Measurements from ENCODE around the gene PTCHD4.

- TF ChIP-seq, protein P1, sequence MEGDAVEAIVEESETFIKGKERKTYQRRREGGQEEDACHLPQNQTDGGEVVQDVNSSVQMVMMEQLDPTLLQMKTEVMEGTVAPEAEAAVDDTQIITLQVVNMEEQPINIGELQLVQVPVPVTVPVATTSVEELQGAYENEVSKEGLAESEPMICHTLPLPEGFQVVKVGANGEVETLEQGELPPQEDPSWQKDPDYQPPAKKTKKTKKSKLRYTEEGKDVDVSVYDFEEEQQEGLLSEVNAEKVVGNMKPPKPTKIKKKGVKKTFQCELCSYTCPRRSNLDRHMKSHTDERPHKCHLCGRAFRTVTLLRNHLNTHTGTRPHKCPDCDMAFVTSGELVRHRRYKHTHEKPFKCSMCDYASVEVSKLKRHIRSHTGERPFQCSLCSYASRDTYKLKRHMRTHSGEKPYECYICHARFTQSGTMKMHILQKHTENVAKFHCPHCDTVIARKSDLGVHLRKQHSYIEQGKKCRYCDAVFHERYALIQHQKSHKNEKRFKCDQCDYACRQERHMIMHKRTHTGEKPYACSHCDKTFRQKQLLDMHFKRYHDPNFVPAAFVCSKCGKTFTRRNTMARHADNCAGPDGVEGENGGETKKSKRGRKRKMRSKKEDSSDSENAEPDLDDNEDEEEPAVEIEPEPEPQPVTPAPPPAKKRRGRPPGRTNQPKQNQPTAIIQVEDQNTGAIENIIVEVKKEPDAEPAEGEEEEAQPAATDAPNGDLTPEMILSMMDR (conservative IDR thresholded peaks at IDR 0.05 in 1 of 2, IDR thresholded peaks at IDR 0.05 in 1 of 2; ENCODE audit: extremely low read depth in 1 of 2, insufficient read depth in 1 of 2, low read depth in 1 of 2, low read length in 2 of 2): no peak
- TF ChIP-seq EZH2 (IDR thresholded peaks at IDR 0.05; ENCODE audit: borderline replicate concordance, low read length): no peak
Observed at GRCh38 chr6:48109944-48110343, 1.1 kb downstream of the PTCHD4 start.
